ENCODE measurements around the gene DDI2. TPM values are rescaled to one million over a fixed set of nuclear protein-coding genes. Genes with fewer than 3 reads are reported as not detected.

The DDI2 gene
- total and polyA plus RNA-seq, 2 experiments from 2014 or later, result 5.6 to 27.4 TPM

- H3K9me2 ChIP-seq (replicated peaks; ENCODE audit: insufficient read depth), result no peaks in the 10 kb centered on the region
- no peaks in the 10 kb centered on the region for H3K27me3 ChIP-seq
- no peak for DNase-seq (ENCODE audit: low spot score)
- H3K4me1 ChIP-seq (ENCODE audit: insufficient read depth), result peaks cover 55% of the 10 kb centered on the region
- H3K9me3 ChIP-seq (ENCODE audit: low read depth), result no peaks in the 10 kb centered on the region
- H3K4me2 ChIP-seq, result no peak overlapping the region
- H3K36me3 ChIP-seq (replicated peaks; ENCODE audit: insufficient read depth, low read depth), result no peaks in the 10 kb centered on the region
- peaks cover 98% of the 10 kb centered on the region for H3K79me2 ChIP-seq
- WGBS (ENCODE audit: low lambda C conversion rate, missing lambda C conversion rate), result 96% methylated on average over 3 of the region's 3 CpGs
- H4K20me1 ChIP-seq (ENCODE audit: insufficient read depth, poor library complexity, severe bottlenecking), result peaks cover 44% of the 10 kb centered on the region
- H3K27ac ChIP-seq, result no peak overlapping the region
- TF ChIP-seq EZH2 (IDR thresholded peaks at IDR 0.05; ENCODE audit: borderline replicate concordance) (no peak), EZH2phosphoT487 (IDR thresholded peaks at IDR 0.05; ENCODE audit: low read depth, severe bottlenecking, unreplicated experiment) (no peak), CTCF (IDR thresholded peaks at IDR 0.05; ENCODE audit: poor library complexity) (no peak)
- H2AFZ ChIP-seq, result no peak overlapping the region
- no peak overlapping the region for H3K4me3 ChIP-seq
Measured at GRCh38 chr1:15624133-15624714, 7.0 kb downstream of the DDI2 start.

GRCh38 chr1:15625056-15625917 is 8.0 kb downstream of the DDI2 start:
- H3K4me1 ChIP-seq (ENCODE audit: insufficient read depth), result peaks cover 44% of the 10 kb centered on the region
- no peaks in the 10 kb centered on the region for H3K27me3 ChIP-seq
- no peak for TF ChIP-seq EZH2phosphoT487 (IDR thresholded peaks at IDR 0.05; ENCODE audit: low read depth, severe bottlenecking, unreplicated experiment)
- TF ChIP-seq EZH2 (IDR thresholded peaks at IDR 0.05; ENCODE audit: borderline replicate concordance), result no peak
- TF ChIP-seq CTCF (IDR thresholded peaks at IDR 0.05; ENCODE audit: poor library complexity), result no peak
- H3K9me2 ChIP-seq (replicated peaks; ENCODE audit: insufficient read depth), result no peaks in the 10 kb centered on the region
- H3K9me3 ChIP-seq (ENCODE audit: low read depth), result no peaks in the 10 kb centered on the region
- WGBS (ENCODE audit: low lambda C conversion rate, missing lambda C conversion rate), result 88% methylated on average over 13 of the region's 13 CpGs
- H4K20me1 ChIP-seq (ENCODE audit: insufficient read depth, poor library complexity, severe bottlenecking), result peaks cover 44% of the 10 kb centered on the region
- DNase-seq (ENCODE audit: low spot score), result no peak
- H3K27ac ChIP-seq, result no peak overlapping the region
- no peaks in the 10 kb centered on the region for H3K36me3 ChIP-seq (replicated peaks; ENCODE audit: insufficient read depth, low read depth)
- no peak overlapping the region for H2AFZ ChIP-seq
- H3K4me2 ChIP-seq, result no peak overlapping the region
- H3K79me2 ChIP-seq, result peaks cover 98% of the 10 kb centered on the region
- H3K4me3 ChIP-seq, result no peak overlapping the region

GRCh38 chr1:15626269-15626950 is 9.2 kb downstream of the DDI2 start:
- Histone ChIP-seq H3K79me2 (peaks cover 92% of the 10 kb centered on the region), H4K20me1 (ENCODE audit: insufficient read depth, poor library complexity, severe bottlenecking) (peaks cover 40% of the 10 kb centered on the region)
- TF ChIP-seq CTCF (IDR thresholded peaks at IDR 0.05; ENCODE audit: poor library complexity), result no peak
- TF ChIP-seq EZH2phosphoT487 (IDR thresholded peaks at IDR 0.05; ENCODE audit: low read depth, severe bottlenecking, unreplicated experiment), result no peak
- TF ChIP-seq EZH2 (IDR thresholded peaks at IDR 0.05; ENCODE audit: borderline replicate concordance), result no peak

More at GRCh38 chr1:15626269-15626950, 9.2 kb downstream of the DDI2 start:
- no peaks in the 10 kb centered on the region for H3K36me3 ChIP-seq (replicated peaks; ENCODE audit: insufficient read depth, low read depth)
- no peak overlapping the region for H3K4me2 ChIP-seq
- no peaks in the 10 kb centered on the region for H3K9me3 ChIP-seq (ENCODE audit: low read depth)
- peak overlapping the region; percentile 15 for H3K27ac ChIP-seq
- no peak overlapping the region for H2AFZ ChIP-seq
- H3K4me3 ChIP-seq, result no peak overlapping the region
- 78% methylated on average over 11 of the region's 11 CpGs for WGBS (ENCODE audit: low lambda C conversion rate, missing lambda C conversion rate)
- no peaks in the 10 kb centered on the region for H3K9me2 ChIP-seq (replicated peaks; ENCODE audit: insufficient read depth)
- H3K27me3 ChIP-seq, result no peaks in the 10 kb centered on the region
- H3K4me1 ChIP-seq (ENCODE audit: insufficient read depth), result peaks cover 34% of the 10 kb centered on the region
- DNase-seq (ENCODE audit: low spot score), result no peak
